ENCODE data around the gene STX10.

GRCh38 chr19:13152356-13152973 is 2.3 kb upstream of the STX10 start:
- TF ChIP-seq CTCF (conservative IDR thresholded peaks at IDR 0.05; ENCODE audit: low read length) (no peak), EZH2phosphoT487 (IDR thresholded peaks at IDR 0.05; ENCODE audit: borderline replicate concordance, low read depth, low read length) (no peak)

All from OCI-LY7 (cell line).